Left kidney (tissue), 8 donors: ENCODE results near the gene CDH16. TPM values are rescaled to one million over a fixed set of nuclear protein-coding genes. Genes with fewer than 3 reads are reported as not detected.
"Not testable (repeated sequence)": the region's sequence is repeated elsewhere in the genome, so short reads cannot be mapped to it uniquely, and the experiment has no call there.

ENCODE experiments used
- DNase-seq: peaks from one replicate; pipeline ENCODE4 v3.0.0-alpha.2; 2013
- long read RNA-seq, 8 donors: transcript quantifications; one replicate each; lab custom pipeline, GENCODE V29; 2026
- polyA plus RNA-seq: library from polyadenylated mRNA; unstranded; fragments of 120-200 nt; gene quantifications from one replicate; pipeline ENCODE4 v1.2.1, GENCODE V29; 2013; ENCODE audit not compliant: insufficient read length

Gene CDH16, protein sequence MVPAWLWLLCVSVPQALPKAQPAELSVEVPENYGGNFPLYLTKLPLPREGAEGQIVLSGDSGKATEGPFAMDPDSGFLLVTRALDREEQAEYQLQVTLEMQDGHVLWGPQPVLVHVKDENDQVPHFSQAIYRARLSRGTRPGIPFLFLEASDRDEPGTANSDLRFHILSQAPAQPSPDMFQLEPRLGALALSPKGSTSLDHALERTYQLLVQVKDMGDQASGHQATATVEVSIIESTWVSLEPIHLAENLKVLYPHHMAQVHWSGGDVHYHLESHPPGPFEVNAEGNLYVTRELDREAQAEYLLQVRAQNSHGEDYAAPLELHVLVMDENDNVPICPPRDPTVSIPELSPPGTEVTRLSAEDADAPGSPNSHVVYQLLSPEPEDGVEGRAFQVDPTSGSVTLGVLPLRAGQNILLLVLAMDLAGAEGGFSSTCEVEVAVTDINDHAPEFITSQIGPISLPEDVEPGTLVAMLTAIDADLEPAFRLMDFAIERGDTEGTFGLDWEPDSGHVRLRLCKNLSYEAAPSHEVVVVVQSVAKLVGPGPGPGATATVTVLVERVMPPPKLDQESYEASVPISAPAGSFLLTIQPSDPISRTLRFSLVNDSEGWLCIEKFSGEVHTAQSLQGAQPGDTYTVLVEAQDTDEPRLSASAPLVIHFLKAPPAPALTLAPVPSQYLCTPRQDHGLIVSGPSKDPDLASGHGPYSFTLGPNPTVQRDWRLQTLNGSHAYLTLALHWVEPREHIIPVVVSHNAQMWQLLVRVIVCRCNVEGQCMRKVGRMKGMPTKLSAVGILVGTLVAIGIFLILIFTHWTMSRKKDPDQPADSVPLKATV
- 221 TPM for polyA plus RNA-seq
- long read RNA-seq, donor 1, transcript CDH16-201 (18 exons, 2,954 nt) = major isoform, 17 of 225 reads
- long read RNA-seq, donor 1, partial matches to known transcripts = 204 of 225 reads
- long read RNA-seq, donor 1, other reads (novel, unspliced or antisense) = 0 of 225 reads
- long read RNA-seq, donor 2, transcript CDH16-201 (18 exons, 2,954 nt) = major isoform, 40 of 137 reads
- long read RNA-seq, donor 2, partial matches to known transcripts = 97 of 137 reads
- long read RNA-seq, donor 2, other reads (novel, unspliced or antisense) = 0 of 137 reads
- long read RNA-seq, donor 3, transcript CDH16-201 (18 exons, 2,954 nt) = major isoform, 16 of 61 reads
- long read RNA-seq, donor 3, partial matches to known transcripts = 45 of 61 reads
- long read RNA-seq, donor 3, other reads (novel, unspliced or antisense) = 0 of 61 reads
- long read RNA-seq, donor 4, partial matches to known transcripts = 7 of 7 reads
- long read RNA-seq, donor 4, other reads (novel, unspliced or antisense) = 0 of 7 reads
- long read RNA-seq, donor 5, transcript CDH16-201 (18 exons, 2,954 nt) = major isoform, 34 of 96 reads
- long read RNA-seq, donor 5, partial matches to known transcripts = 60 of 96 reads
- long read RNA-seq, donor 5, other reads (novel, unspliced or antisense) = 0 of 96 reads
- long read RNA-seq, donor 6, transcript CDH16-201 (18 exons, 2,954 nt) = major isoform, 8 of 71 reads
- long read RNA-seq, donor 6, partial matches to known transcripts = 61 of 71 reads
- long read RNA-seq, donor 6, other reads (novel, unspliced or antisense) = 0 of 71 reads
- long read RNA-seq, donor 7, transcript CDH16-201 (18 exons, 2,954 nt) = major isoform, 38 of 233 reads
- long read RNA-seq, donor 7, partial matches to known transcripts = 185 of 233 reads
- long read RNA-seq, donor 7, other reads (novel, unspliced or antisense) = 5 of 233 reads
- long read RNA-seq, donor 8, transcript CDH16-201 (18 exons, 2,954 nt) = major isoform, 14 of 70 reads
- long read RNA-seq, donor 8, partial matches to known transcripts = 53 of 70 reads
- long read RNA-seq, donor 8, other reads (novel, unspliced or antisense) = 0 of 70 reads

DNA sequence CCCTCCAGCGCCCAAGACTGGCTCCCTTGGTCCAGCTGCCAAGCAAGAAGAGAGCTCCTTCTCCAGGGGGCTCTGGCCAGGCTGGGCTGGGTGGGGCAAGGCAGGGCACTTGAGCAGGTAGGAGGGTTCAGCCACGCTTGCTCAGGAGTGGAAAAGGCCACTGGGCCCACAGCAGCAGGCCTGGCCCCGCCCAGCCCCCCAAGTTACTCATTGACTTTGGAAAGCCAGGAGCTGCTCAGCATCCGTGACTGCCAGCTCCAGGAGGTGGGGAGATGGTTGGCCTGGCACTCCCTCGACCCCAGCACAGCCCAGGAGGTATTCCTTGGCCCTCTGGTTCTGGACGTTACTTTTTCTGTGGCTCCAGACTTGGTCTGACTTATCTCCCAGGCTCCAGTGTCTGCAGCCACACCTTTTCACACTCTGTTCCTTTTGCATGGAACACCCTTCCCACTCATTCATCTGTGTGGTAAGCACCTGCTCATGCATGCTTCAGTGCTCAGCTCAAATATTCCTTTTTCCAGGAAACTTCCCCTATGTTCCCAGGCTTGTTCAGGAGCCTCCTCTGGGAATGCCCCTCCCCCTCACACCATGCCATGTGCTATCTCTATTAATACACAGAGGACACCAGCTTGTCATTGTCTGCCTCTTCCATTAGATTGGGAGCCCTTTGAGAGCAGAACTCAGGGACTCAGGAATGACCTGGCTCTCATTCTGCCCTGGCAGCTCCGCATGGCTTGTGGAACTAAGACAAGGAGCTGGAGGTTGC lies at the start of gene CDH16:
Gene CDH16 (minus strand): TSS at position 83 of the 766 bp plus-strand sequence. CDS start 820 bp downstream, outside the sequence.
- DNase-seq = peak; percentile 72

DNA sequence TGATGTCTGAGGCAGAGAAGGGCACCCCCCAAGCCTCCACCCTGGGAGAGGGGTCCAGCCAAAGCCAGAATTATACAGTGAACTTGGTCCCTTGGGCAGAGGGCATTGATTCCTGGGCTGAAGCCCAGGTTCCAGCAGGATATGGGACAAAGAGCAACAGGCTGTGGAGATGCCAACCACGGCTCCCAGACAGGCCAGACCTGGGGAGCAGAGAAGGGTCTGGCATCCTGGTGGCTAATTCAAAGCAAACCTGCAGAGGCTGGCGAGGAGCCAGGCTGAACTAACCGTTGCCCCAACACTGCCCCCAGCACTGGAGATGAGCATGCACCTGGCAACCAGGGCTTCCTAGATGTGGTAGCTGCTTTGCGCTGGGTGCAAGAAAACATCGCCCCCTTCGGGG lies 45.4 kb upstream of the CDH16 start:
- no peak for DNase-seq

DNA sequence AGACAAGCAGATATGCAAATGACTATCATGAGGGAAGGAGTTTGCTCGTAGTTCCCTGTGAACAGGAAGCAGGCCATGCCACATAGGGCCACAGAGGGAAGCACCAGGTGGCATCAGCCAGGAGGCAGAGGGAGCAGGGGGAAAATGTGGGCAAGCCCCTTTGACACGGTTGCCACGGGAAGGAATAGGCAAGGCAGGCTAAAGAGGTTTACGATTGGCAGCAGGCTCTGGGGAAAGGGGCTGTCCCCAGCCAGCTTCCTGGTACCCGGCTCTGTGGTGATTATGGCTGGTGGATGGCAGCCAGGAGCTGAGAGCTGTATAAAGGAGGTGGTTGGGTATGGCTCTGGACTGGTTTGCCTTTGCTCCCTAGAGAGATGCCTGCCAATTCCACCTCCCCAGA lies 43.2 kb upstream of the CDH16 start:
- no peak for DNase-seq

DNA sequence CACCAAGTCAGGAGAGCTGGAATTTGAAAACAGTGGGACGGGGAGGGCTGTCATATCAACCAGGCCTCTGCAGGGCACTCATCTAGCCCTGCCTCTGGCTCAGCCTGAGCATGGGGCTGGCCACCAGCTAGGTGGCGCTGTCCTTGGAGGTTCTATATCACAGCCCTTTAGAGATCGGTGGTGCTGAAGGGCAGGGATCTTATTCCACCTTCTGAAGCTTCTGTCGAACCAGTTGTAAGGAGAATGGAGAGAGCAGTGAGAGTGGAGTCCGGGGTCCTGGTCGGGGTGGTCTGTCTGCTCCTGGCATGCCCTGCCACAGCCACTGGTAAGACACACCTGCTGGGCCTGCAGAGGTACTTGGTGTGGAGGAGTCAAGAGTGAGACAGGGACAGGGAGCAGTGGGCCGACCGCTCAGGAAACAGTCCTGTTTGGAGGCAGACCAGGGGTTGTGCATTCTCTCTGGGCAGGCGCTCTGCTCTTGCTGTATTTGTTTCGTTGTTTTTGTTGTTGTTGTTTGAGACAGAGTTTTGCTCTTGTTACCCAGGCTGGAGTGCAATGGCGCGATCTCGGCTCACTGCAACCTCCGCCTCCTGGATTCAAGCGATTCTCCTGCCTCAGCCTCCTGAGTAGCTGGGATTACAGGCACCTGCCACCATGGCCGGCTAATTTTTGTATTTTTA lies 42.5 kb upstream of the CDH16 start, which contains the start of gene CES3:
Gene CES3 (plus strand): TSS at position 202 of the 680 bp plus-strand sequence. CDS start 42 bp downstream, at position 244.
- peak; percentile 46 for DNase-seq

DNA sequence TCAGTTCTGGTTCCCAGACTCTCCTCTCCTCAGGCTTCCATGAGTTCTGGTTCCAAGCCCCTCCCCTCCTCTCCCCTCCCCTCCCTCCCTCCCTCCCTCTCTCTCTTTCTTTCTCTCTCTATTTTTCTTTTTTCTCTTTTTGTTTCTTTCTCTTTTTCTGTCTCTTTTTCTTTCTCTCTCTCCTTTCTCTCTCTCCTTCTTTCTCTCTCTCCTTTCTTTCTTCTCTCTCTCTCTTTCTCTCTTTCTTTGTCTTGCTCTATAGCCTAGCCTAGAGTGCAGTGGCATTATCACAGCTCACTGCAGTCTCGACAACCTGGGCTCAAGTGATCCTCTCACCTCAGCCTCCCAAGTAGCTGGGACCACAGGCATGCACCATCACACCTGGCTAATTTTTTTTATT lies 41.6 kb upstream of the CDH16 start:
- no peak for DNase-seq

DNA sequence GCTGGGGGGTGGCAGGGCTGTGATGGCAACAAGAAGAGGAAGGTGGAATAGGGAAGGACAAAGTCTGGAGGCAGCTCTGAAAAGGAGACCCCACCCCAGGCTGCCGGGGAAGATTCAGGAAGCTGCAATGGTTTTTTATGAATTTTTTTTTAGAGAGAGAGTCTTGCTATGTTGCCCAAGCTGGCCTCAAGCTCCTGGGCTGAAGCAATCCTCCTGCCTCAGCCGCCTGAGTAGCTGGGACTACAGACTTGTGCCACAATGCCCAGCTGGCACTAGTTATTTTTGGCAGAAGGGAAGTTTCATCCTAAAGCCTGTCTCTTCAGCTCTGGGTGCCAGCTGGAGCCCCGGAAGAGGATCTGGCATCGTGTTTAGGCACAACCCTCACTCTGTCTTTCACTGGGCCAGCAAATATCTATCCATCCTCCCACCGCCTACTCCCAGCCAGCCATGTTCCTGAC lies 41.0 kb upstream of the CDH16 start:
- no peak for DNase-seq

DNA sequence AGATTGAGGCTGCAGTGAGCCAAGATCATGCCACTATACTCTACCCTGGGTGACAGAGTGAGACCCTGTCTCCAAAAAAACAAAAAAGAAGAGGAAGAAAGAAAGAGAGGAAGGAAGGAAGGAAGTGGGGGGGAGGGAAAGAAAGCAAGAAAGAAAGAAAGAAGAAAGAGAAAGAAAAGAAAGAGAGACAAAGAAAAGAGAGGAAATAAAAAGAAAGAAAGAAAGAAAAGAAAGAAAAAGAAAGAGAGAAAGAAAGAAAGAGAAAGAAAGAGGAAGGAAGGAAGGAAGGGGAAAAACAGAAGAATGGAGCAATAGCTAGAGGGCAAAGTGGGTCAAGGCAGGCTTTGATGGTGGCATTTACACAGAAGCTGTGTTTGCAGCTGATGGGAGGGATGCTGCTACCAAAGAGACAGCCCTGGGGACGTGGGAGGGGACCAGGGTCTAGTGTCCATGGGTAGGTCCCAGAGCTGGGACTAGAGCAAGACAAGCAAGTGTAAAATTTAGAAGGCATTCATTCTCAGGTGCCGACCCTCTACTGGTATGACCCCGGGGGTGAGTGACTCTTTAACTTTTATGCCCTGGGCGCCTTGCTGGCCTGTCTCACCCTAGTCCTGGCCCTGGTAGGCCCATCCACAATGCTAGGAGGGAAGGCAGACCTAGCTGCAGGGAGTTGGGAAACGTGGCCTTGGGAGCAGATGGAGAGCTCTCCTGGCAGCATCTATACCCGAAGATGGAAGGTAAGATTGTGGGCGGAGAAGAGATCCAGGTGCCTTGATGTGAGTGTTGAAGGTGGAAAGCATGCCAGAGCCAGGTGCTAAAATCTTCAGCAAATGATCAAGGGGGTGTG lies 40.4 kb upstream of the CDH16 start:
- DNase-seq = no peak

DNA sequence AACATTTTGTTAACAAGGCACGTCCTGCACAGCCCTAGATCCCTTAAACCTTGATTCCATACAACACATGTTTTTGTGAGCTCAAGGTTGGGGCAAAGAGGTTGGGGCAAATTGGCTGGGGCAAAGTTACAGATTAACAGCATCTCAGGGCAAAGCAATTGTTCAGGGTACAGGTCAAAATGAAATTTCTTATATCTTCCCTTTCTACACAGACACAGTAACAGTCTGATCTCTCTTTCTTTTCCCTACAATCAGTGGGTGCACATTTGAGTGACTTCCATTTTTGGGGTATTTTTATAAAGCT lies 37.4 kb upstream of the CDH16 start:
- DNase-seq = not testable (repeated sequence)

DNA sequence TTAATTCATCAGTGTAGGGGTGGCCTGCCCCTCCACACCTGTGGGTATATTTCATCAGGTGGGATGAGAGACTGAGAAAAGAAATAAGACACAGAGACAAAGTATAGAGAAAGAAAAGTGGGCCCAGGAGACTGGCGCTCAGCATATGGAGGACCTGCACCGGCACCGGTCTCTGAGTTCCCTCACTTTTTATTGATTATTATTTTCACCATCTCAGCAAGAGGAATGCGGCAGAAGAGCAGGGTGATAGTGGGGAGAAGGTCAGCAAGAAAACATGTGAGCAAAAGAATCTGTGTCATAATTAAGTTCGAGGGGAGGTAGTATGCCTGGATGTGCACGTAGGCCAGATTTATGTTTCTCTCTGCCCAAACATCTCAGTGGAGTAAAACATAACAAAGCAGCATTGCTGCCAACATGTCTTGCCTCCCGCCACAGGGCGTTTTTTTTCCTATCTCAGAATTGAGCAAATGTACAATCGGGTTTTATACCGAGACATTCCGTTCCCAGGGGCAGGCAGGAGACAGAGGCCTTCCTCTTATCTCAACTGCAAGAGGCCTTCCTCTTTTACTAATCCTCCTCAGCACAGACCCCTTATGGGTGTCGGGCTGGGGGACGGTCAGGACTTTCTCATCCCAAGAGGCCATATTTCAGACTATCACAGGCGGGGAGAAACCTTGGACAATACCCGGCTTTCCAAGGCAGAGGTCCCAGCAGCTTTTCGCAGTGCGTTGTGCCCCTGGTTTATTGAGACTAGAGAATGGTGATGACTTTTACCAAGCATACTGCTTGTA lies 36.9 kb upstream of the CDH16 start:
- DNase-seq = not testable (repeated sequence)

DNA sequence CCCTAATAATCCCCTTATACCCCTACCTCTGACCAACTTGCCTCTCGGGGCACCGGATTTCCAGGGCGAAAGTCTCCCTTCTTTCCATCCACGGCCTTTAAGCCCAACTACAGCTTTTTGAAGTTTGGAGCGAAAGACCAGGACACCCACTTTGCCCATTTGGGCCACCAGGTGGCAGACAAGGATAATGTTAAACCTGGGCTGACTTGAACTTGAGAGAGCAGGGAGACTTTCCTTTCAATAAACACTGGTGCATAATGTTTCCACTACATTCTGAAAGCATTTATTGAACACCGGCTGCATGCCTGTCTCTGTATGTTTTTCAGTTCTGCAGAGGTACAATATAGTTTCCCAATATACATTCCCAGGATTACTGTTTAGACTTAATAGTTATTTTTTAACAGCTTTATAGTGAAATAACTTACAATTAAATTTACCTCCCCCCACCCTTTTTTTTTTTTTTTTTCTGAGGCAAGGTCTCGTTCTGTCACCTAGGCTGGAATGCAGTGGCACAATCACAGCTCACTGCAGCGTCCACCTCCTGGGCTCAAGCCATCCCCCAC lies 35.5 kb upstream of the CDH16 start:
- DNase-seq = peak; percentile 83

DNA sequence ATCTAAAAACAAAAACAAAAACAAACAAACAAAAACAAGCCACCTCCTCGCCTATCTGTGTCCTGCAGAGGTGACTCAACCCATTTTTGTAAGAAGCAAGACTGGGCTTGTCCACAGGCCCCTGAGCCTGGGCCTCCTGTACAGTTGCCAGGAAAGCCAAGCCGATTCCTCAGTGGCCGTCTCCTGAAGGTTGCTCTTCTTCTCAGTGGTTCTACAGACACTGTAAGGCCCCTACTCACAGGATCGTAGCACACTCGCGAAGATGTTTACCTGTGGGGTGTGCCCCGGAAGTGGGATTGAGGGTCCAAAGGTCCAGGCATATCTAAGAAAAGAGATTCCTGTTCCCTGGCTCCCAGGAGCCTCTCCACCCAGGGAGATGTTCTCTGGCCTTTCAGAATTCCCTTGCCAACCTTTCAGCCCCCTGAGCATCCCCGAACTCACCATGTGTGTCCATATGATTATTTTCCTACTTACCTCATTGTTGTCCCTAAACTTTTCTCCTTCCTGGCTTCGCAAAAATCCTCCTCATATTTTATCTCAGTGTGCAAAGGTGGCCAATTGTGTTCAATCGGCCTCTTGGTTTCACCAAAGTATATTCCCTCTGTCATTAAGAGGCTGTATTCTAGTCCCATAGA lies 34.9 kb upstream of the CDH16 start:
- no peak for DNase-seq

DNA sequence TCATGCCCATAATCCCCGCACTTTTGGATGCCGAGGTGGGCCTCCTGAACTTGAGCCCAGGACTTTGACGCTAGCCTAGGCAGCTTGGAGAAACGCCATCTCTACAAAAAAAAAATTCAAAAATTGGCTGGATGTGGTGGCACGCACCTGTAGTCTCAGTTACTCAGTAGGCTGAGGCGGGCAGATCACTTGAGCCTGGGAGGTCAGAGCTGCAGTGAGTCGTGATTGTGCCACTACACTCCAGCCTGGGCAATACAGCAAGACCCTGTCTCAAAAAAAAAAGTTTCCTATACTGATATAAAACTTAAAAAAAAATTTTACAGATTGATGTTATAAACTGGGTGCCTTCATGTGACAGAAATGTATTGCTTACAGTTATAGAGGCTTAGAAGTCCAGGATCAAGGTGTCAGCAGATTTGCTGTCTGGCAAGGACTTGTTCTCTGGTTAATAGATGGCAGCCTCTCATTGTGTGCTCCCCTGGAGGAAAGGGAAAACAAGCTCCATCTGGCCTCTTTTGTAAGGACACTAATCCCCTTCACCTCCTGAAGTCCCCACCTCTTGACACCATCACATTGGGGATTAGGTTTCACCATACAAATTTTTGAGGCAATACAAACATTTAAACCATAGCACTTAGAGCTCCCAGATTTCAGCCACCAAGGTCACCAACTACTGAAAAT lies 33.9 kb upstream of the CDH16 start:
- no peak for DNase-seq

DNA sequence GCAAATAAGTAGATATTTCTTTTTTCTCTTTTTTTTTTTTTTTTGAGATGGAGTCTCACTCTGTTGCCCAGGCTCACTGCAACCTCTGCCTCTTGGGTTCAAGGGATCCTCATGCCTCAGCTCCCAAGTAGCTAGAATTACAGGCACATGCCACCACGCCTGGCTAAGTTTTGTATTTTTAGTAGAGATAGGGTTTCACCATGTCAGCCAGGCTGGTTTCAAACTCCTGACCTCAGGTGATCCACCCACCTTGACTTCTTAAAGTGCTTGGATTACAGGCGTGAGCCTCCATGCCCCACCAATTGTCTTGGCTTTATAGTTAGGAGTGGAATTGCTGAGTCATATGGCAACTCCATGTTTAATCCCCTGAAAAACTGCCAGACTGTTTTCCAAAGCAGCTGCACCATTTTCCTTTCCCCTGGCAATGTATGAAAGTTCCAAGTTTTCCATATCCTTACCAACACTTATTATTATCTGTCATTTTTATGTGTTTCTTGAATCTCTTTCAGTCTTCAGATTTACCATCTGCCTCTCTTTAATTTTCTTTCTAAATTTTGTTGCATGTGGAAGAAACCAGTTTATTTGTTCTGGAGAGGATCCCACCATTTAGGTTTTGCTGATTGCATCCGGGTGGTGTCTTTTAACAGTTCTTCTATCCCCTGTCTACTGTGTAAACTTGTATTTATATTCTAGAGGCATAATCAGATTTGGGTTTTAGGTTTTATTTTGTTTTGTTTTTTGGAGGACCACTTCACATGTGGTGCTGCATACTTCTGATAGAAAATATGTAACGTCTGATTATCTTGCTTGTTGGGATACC lies 32.5 kb upstream of the CDH16 start:
- DNase-seq = no peak

DNA sequence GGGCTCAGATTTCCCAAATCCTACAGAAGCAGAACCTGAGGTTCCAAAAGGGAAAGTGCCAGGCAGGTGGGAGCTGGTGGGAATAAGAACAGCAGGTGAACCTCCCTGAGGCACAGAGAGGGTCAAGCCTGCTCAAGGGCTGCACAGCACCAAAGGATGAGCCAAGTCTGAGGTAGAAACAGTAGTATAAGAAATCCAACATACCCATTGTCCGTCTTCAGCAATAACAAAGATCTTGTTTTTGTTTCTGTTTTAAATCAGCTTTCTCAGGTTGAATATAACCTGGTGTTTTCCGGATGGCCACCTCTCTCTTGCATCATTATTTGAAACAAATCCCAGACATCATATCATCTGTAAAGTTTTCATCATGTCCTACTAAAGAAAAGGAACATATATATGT lies 31.8 kb upstream of the CDH16 start:
- no peak for DNase-seq

DNA sequence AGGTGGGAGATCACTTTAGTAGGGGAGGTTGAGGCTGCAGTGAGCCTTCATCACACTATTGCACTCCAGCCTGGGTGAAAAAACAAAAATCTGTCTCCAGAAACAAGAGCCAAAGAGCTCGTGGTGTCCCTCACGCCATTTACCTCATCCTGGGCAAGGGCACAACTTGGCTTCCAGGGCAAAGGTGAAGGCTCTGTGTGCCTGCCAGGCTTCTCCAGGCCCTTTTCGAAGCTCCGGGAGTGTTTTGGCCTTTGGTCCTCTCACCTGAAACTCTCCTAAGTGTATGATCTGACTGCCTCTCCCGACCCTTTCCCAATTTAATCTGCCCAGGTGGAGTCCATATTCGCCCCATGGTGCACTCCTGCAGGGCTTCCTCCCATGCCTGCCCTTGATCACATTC lies 30.8 kb upstream of the CDH16 start:
- no peak for DNase-seq
